Activated T-cell treated with anti-CD3 and anti-CD28 coated beads, Interleukin-2, amount 50 U/mL, for 24 hours (primary cell): Measurements from ENCODE around the gene MPRIP.

Experiments
- DNase-seq: peaks from one replicate; pipeline ENCODE4 v3.0.0-alpha.2; 2020
- H3K27ac Mint-ChIP-seq: 2 replicates; pipeline ENCODE4 v1.8.0; 2020; ENCODE audit warnings: mild to moderate bottlenecking, mixed read lengths
- H3K27me3 Mint-ChIP-seq: 2 replicates; pipeline ENCODE4 v1.8.0; 2020; ENCODE audit warnings: mixed read lengths
- H3K36me3 Mint-ChIP-seq: 2 replicates; pipeline ENCODE4 v1.8.0; 2020; ENCODE audit warnings: low read depth, mixed read lengths
- H3K4me1 Mint-ChIP-seq: 2 replicates; pipeline ENCODE4 v1.8.0; 2020; ENCODE audit warnings: low read depth, mixed read lengths
- H3K4me3 Mint-ChIP-seq: 2 replicates; pipeline ENCODE4 v1.8.0; 2020; ENCODE audit warnings: mild to moderate bottlenecking, moderate library complexity, mixed read lengths
- H3K9me3 Mint-ChIP-seq: 2 replicates; pipeline ENCODE4 v1.8.0; 2020; ENCODE audit warnings: mixed read lengths

MPRIP gene

GRCh38 chr17:17060930-17061329 lies 18.7 kb downstream of the MPRIP start:
- Mint-ChIP-seq H3K27ac (no peak overlapping the region), H3K27me3 (no peaks in the 10 kb centered on the region), H3K9me3 (no peaks in the 10 kb centered on the region)

GRCh38 chr17:17061516-17061915 lies 19.3 kb downstream of the MPRIP start:
- Mint-ChIP-seq H3K4me3 (no peak overlapping the region), H3K27ac (no peak overlapping the region), H3K4me1 (peaks cover 53% of the 10 kb centered on the region), H3K36me3 (peaks cover 19% of the 10 kb centered on the region), H3K9me3 (no peaks in the 10 kb centered on the region), H3K27me3 (no peaks in the 10 kb centered on the region)
- no peak for DNase-seq

More at GRCh38 chr17:17060930-17061329, 18.7 kb downstream of the MPRIP start:
- H3K36me3 Mint-ChIP-seq, result peaks cover 18% of the 10 kb centered on the region
- H3K4me3 Mint-ChIP-seq, result no peak overlapping the region
- H3K4me1 Mint-ChIP-seq, result peaks cover 48% of the 10 kb centered on the region
- no peak for DNase-seq

- Mint-ChIP-seq H3K4me1 (peaks cover 59% of the 10 kb centered on the region), H3K4me3 (no peak overlapping the region), H3K27me3 (no peaks in the 10 kb centered on the region), H3K27ac (no peak overlapping the region), H3K36me3 (peaks cover 15% of the 10 kb centered on the region), H3K9me3 (no peaks in the 10 kb centered on the region)
- DNase-seq, result no peak
Measured at GRCh38 chr17:17062356-17062755, 20.1 kb downstream of the MPRIP start.

GRCh38 chr17:17062866-17063265 lies 20.6 kb downstream of the MPRIP start:
- H3K4me3 Mint-ChIP-seq, result no peak overlapping the region
- peak overlapping the region; percentile 48 for H3K27ac Mint-ChIP-seq
- H3K4me1 Mint-ChIP-seq, result peaks cover 60% of the 10 kb centered on the region
- DNase-seq, result no peak
- H3K9me3 Mint-ChIP-seq, result no peaks in the 10 kb centered on the region
- H3K27me3 Mint-ChIP-seq, result no peaks in the 10 kb centered on the region
- peaks cover 14% of the 10 kb centered on the region for H3K36me3 Mint-ChIP-seq

- Mint-ChIP-seq H3K9me3 (no peaks in the 10 kb centered on the region), H3K36me3 (peaks cover 10% of the 10 kb centered on the region), H3K4me1 (peaks cover 61% of the 10 kb centered on the region), H3K27ac (peak overlapping the region; percentile 48), H3K27me3 (no peaks in the 10 kb centered on the region), H3K4me3 (no peak overlapping the region)
- DNase-seq, result no peak
Measured at GRCh38 chr17:17063546-17064122, 21.4 kb downstream of the MPRIP start.

- H3K36me3 Mint-ChIP-seq, result peaks cover 10% of the 10 kb centered on the region
- H3K27ac Mint-ChIP-seq, result no peak overlapping the region
- H3K4me3 Mint-ChIP-seq, result no peak overlapping the region
- no peak for DNase-seq
- no peaks in the 10 kb centered on the region for H3K9me3 Mint-ChIP-seq
- H3K27me3 Mint-ChIP-seq, result no peaks in the 10 kb centered on the region
- H3K4me1 Mint-ChIP-seq, result peaks cover 63% of the 10 kb centered on the region
Measured at GRCh38 chr17:17064322-17064721, 22.1 kb downstream of the MPRIP start.

GRCh38 chr17:17066021-17066420 lies 23.8 kb downstream of the MPRIP start:
- H3K27ac Mint-ChIP-seq, result no peak overlapping the region

GRCh38 chr17:17067257-17067656 lies 25.0 kb downstream of the MPRIP start:
- Mint-ChIP-seq H3K27me3 (no peaks in the 10 kb centered on the region), H3K36me3 (peaks cover 29% of the 10 kb centered on the region), H3K4me1 (peaks cover 68% of the 10 kb centered on the region), H3K4me3 (no peak overlapping the region), H3K9me3 (no peaks in the 10 kb centered on the region), H3K27ac (peak overlapping the region; percentile 10)
- no peak for DNase-seq

More at GRCh38 chr17:17066021-17066420, 23.8 kb downstream of the MPRIP start:
- no peaks in the 10 kb centered on the region for H3K9me3 Mint-ChIP-seq
- peaks cover 63% of the 10 kb centered on the region for H3K4me1 Mint-ChIP-seq
- H3K4me3 Mint-ChIP-seq, result no peak overlapping the region
- no peak for DNase-seq
- no peaks in the 10 kb centered on the region for H3K27me3 Mint-ChIP-seq
- H3K36me3 Mint-ChIP-seq, result peaks cover 20% of the 10 kb centered on the region

GRCh38 chr17:17069849-17070248 lies 27.6 kb downstream of the MPRIP start:
- DNase-seq, result no peak
- peak overlapping the region; percentile 15 for H3K27ac Mint-ChIP-seq
- no peak overlapping the region for H3K4me3 Mint-ChIP-seq
- H3K27me3 Mint-ChIP-seq, result no peaks in the 10 kb centered on the region
- peaks cover 32% of the 10 kb centered on the region for H3K36me3 Mint-ChIP-seq
- H3K9me3 Mint-ChIP-seq, result no peaks in the 10 kb centered on the region
- peaks cover 68% of the 10 kb centered on the region for H3K4me1 Mint-ChIP-seq

GRCh38 chr17:17070931-17071330 lies 28.7 kb downstream of the MPRIP start:
- peaks cover 41% of the 10 kb centered on the region for H3K36me3 Mint-ChIP-seq
- no peaks in the 10 kb centered on the region for H3K9me3 Mint-ChIP-seq
- peak overlapping the region; percentile 7 for H3K27ac Mint-ChIP-seq
- no peak for DNase-seq
- H3K4me3 Mint-ChIP-seq, result no peak overlapping the region
- H3K27me3 Mint-ChIP-seq, result no peaks in the 10 kb centered on the region
- H3K4me1 Mint-ChIP-seq, result peaks cover 66% of the 10 kb centered on the region

- DNase-seq, result no peak
- no peaks in the 10 kb centered on the region for H3K9me3 Mint-ChIP-seq
- no peaks in the 10 kb centered on the region for H3K27me3 Mint-ChIP-seq
- H3K36me3 Mint-ChIP-seq, result peaks cover 44% of the 10 kb centered on the region
- no peak overlapping the region for H3K4me3 Mint-ChIP-seq
- H3K27ac Mint-ChIP-seq, result peak overlapping the region; percentile 44
- H3K4me1 Mint-ChIP-seq, result peaks cover 63% of the 10 kb centered on the region
Measured at GRCh38 chr17:17071531-17072360, 29.5 kb downstream of the MPRIP start.

- peaks cover 56% of the 10 kb centered on the region for H3K4me1 Mint-ChIP-seq
Measured at GRCh38 chr17:17072546-17072945, 30.3 kb downstream of the MPRIP start.

GRCh38 chr17:17073030-17073564 lies 30.8 kb downstream of the MPRIP start:
- no peak for DNase-seq
- Mint-ChIP-seq H3K27ac (no peak overlapping the region), H3K4me1 (peaks cover 55% of the 10 kb centered on the region), H3K36me3 (peaks cover 57% of the 10 kb centered on the region), H3K9me3 (no peaks in the 10 kb centered on the region), H3K27me3 (no peaks in the 10 kb centered on the region), H3K4me3 (no peak overlapping the region)

More at GRCh38 chr17:17072546-17072945, 30.3 kb downstream of the MPRIP start:
- no peaks in the 10 kb centered on the region for H3K27me3 Mint-ChIP-seq
- peaks cover 52% of the 10 kb centered on the region for H3K36me3 Mint-ChIP-seq
- DNase-seq, result no peak
- no peak overlapping the region for H3K27ac Mint-ChIP-seq
- H3K9me3 Mint-ChIP-seq, result no peaks in the 10 kb centered on the region
- H3K4me3 Mint-ChIP-seq, result no peak overlapping the region

- no peaks in the 10 kb centered on the region for H3K9me3 Mint-ChIP-seq
- no peaks in the 10 kb centered on the region for H3K27me3 Mint-ChIP-seq
- no peak overlapping the region for H3K4me3 Mint-ChIP-seq
- no peak overlapping the region for H3K27ac Mint-ChIP-seq
- H3K4me1 Mint-ChIP-seq, result peaks cover 54% of the 10 kb centered on the region
- DNase-seq, result no peak
- peaks cover 62% of the 10 kb centered on the region for H3K36me3 Mint-ChIP-seq
Measured at GRCh38 chr17:17073581-17074403, 31.5 kb downstream of the MPRIP start.
